Neuronal stem cell (in vitro differentiated cells): Measurements from ENCODE around the gene SLC6A7.

Source experiments
- DNase-seq: peaks from one replicate; pipeline ENCODE4 v3.0.0-alpha.2; 2013; ENCODE audit warnings: low spot score
- H2AFZ ChIP-seq: one replicate; pipeline ENCODE4 v1.6.1; 2013; ENCODE audit warnings: mild to moderate bottlenecking, low read length, inconsistent platforms
- H2AK5ac ChIP-seq: 2 replicates; pipeline ENCODE4 v1.6.1; 2013; ENCODE audit warnings: low read depth, mild to moderate bottlenecking, inconsistent platforms, low read length, moderate library complexity, mixed read lengths
- H2BK120ac ChIP-seq: 2 replicates; pipeline ENCODE4 v1.6.1; 2013; ENCODE audit warnings: low read depth, mild to moderate bottlenecking, inconsistent platforms, low read length, moderate library complexity, mixed read lengths
- H2BK12ac ChIP-seq: one replicate; pipeline ENCODE4 v1.6.1; 2013; ENCODE audit warnings: low read length, inconsistent platforms
- H2BK15ac ChIP-seq: 2 replicates; pipeline ENCODE4 v1.6.1; 2013; ENCODE audit warnings: mild to moderate bottlenecking, low read length, inconsistent platforms, mixed read lengths
- H2BK5ac ChIP-seq: one replicate; pipeline ENCODE4 v1.6.1; 2013; ENCODE audit warnings: inconsistent platforms, mild to moderate bottlenecking, low read length, moderate library complexity
- H3K14ac ChIP-seq: one replicate; pipeline ENCODE4 v1.6.1; 2013; ENCODE audit warnings: low read length, inconsistent platforms
- H3K18ac ChIP-seq: 2 replicates; pipeline ENCODE4 v1.6.1; 2013; ENCODE audit warnings: low read length, inconsistent platforms
- H3K23ac ChIP-seq: 2 replicates; pipeline ENCODE4 v1.6.1; 2013; ENCODE audit warnings: low read depth, mild to moderate bottlenecking, mixed read lengths, low read length, inconsistent platforms; ENCODE audit not compliant: poor library complexity
- H3K27ac ChIP-seq: replicated peaks from 3 replicates; pipeline ENCODE4 v1.5.1; 2013; ENCODE audit warnings: low read length, inconsistent platforms
- H3K27me3 ChIP-seq, 3 experiments: 2 replicates each; pipeline ENCODE4 v1.6.1; 2013; ENCODE audit warnings: low read length in 3 of 3, mild to moderate bottlenecking in 2 of 3, inconsistent platforms in 1 of 3, low read depth in 1 of 3, mixed read lengths in 1 of 3, moderate library complexity in 1 of 3; ENCODE audit not compliant: control insufficient read depth in 3 of 3, insufficient read depth in 3 of 3
- H3K36me3 ChIP-seq, 2 donors: replicated peaks in 1 of 2; 2 replicates each; pipeline ENCODE4 v1.6.1; 2013; ENCODE audit warnings: low read length in 2 of 2; ENCODE audit not compliant: control insufficient read depth in 2 of 2, insufficient read depth in 2 of 2
- H3K4ac ChIP-seq: 2 replicates; pipeline ENCODE4 v1.6.1; 2013; ENCODE audit warnings: inconsistent platforms, mild to moderate bottlenecking, low read length, moderate library complexity
- H3K4me1 ChIP-seq, 2 donors: 1 replicate in 1 of 2; 2 replicates in 1 of 2; pipeline ENCODE4 v1.6.1; 2013; ENCODE audit warnings: low read length in 2 of 2, low read depth in 1 of 2; ENCODE audit not compliant: control insufficient read depth in 2 of 2, insufficient read depth in 1 of 2
- H3K4me2 ChIP-seq: one replicate; pipeline ENCODE4 v1.6.1; 2013; ENCODE audit warnings: mild to moderate bottlenecking, low read length, inconsistent platforms; ENCODE audit not compliant: insufficient read depth, poor library complexity, severe bottlenecking
- H3K4me3 ChIP-seq, 2 donors: 2 replicates each; pipeline ENCODE4 v1.5.1; 2013; ENCODE audit warnings: low read length in 2 of 2, mild to moderate bottlenecking in 2 of 2, inconsistent platforms in 1 of 2, moderate library complexity in 1 of 2
- H3K79me1 ChIP-seq: one replicate; pipeline ENCODE4 v1.6.1; 2013; ENCODE audit warnings: low read depth, mild to moderate bottlenecking, inconsistent platforms, low read length, moderate library complexity
- H3K9ac ChIP-seq: one replicate; pipeline ENCODE4 v1.6.1; 2013; ENCODE audit warnings: mild to moderate bottlenecking, low read depth, low read length, inconsistent platforms; ENCODE audit not compliant: poor library complexity
- H3K9me3 ChIP-seq, 2 donors: replicated peaks in 1 of 2; 2 replicates each; pipeline versions ENCODE3 to v1.6.1; 2013; ENCODE audit warnings: low read length in 2 of 2, mild to moderate bottlenecking in 2 of 2, inconsistent platforms in 1 of 2, low read depth in 1 of 2, mixed read lengths in 1 of 2, moderate library complexity in 1 of 2; ENCODE audit not compliant: control insufficient read depth in 2 of 2, insufficient read depth in 1 of 2
- H4K8ac ChIP-seq: one replicate; pipeline ENCODE4 v1.6.1; 2013; ENCODE audit warnings: low read depth, mild to moderate bottlenecking, inconsistent platforms, low read length, moderate library complexity
- H4K91ac ChIP-seq: one replicate; pipeline ENCODE4 v1.6.1; 2013; ENCODE audit warnings: low read length, low read depth, mild to moderate bottlenecking, inconsistent platforms; ENCODE audit not compliant: poor library complexity
- WGBS, 2 donors: extraction: QIAGEN DNeasy Blood & Tissue Kit; methylation state at CpG; one replicate each; pipeline ENCODE4 v1.1.7; 2013; ENCODE audit warnings: missing lambda C conversion rate in 2 of 2, mixed read lengths in 1 of 2; ENCODE audit not compliant: insufficient read length in 2 of 2, insufficient replicate concordance in 1 of 2; ENCODE audit errors: extremely low coverage in 2 of 2; 5-methylcytosine and 5-hydroxymethylcytosine counted together

The SLC6A7 gene

GRCh38 chr5:150162142-150162513 is 27.7 kb upstream of the SLC6A7 start:
- Histone ChIP-seq H2BK5ac (no peak overlapping the region), H3K23ac (no peak overlapping the region), H2BK120ac (no peak overlapping the region), H2AK5ac (peak overlapping the region; percentile 64), H3K4me2 (no peak overlapping the region), H4K91ac (no peak overlapping the region), H3K9ac (no peak overlapping the region), H3K4me1 (peaks cover 8 to 25% of the 10 kb centered on the region in 2 donors), H2BK15ac (no peak overlapping the region), H2AFZ (peak overlapping the region; percentile 15), H3K79me1 (no peaks in the 10 kb centered on the region), H3K4ac (no peak overlapping the region), H3K9me3 (no peaks in the 10 kb centered on the region), H3K4me3 (no peak overlapping the region), H4K8ac (no peak overlapping the region), H2BK12ac (no peak overlapping the region), H3K14ac (no peak overlapping the region), H3K36me3 (no peaks in the 10 kb centered on the region), H3K27ac (no peak overlapping the region), H3K18ac (no peak overlapping the region), H3K27me3 (peaks cover 0 to 18% (median 7%) of the 10 kb centered on the region in 3 experiments)
- WGBS, 2 donors = no CpG with 5 or more reads among the region's 3 CpGs
- no peak for DNase-seq

- Histone ChIP-seq H3K4me1 (peaks cover 13 to 21% of the 10 kb centered on the region in 2 donors), H3K79me1 (no peaks in the 10 kb centered on the region), H2AFZ (no peak overlapping the region), H3K27ac (no peak overlapping the region), H3K4me2 (no peak overlapping the region), H3K23ac (no peak overlapping the region), H3K36me3 (no peaks in the 10 kb centered on the region), H3K9ac (no peak overlapping the region), H3K9me3 (no peaks in the 10 kb centered on the region), H2BK5ac (peak overlapping the region; percentile 78), H4K8ac (no peak overlapping the region), H3K14ac (no peak overlapping the region), H3K4ac (no peak overlapping the region), H2BK120ac (no peak overlapping the region), H2BK15ac (no peak overlapping the region), H4K91ac (no peak overlapping the region), H3K18ac (peak overlapping the region; percentile 64), H3K4me3 (no peak overlapping the region), H3K27me3 (peaks cover 3 to 27% (median 9%) of the 10 kb centered on the region in 3 experiments), H2BK12ac (no peak overlapping the region), H2AK5ac (no peak overlapping the region)
- DNase-seq = no peak
- WGBS, 2 donors = no CpG with 5 or more reads among the region's 3 CpGs
Measured at GRCh38 chr5:150163035-150163434, 26.8 kb upstream of the SLC6A7 start.

GRCh38 chr5:150163547-150164059 is 26.3 kb upstream of the SLC6A7 start:
- Histone ChIP-seq H2AK5ac (peak overlapping the region; percentile 33), H3K9ac (no peak overlapping the region), H2BK5ac (peak overlapping the region; percentile 78), H2BK12ac (no peak overlapping the region), H3K4me3 (no peak overlapping the region), H3K23ac (no peak overlapping the region), H3K79me1 (no peaks in the 10 kb centered on the region), H3K9me3 (no peaks in the 10 kb centered on the region), H3K27me3 (peaks cover 7 to 30% (median 9%) of the 10 kb centered on the region in 3 experiments), H4K91ac (no peak overlapping the region), H3K18ac (peak overlapping the region; percentile 64), H2AFZ (peak overlapping the region; percentile 36), H3K4ac (no peak overlapping the region), H3K27ac (no peak overlapping the region), H2BK120ac (no peak overlapping the region), H3K14ac (no peak overlapping the region), H4K8ac (no peak overlapping the region), H2BK15ac (no peak overlapping the region), H3K36me3 (no peaks in the 10 kb centered on the region), H3K4me2 (no peak overlapping the region), H3K4me1 (peaks cover 14 to 16% of the 10 kb centered on the region in 2 donors)
- WGBS, 2 donors = no CpG with 5 or more reads among the region's 13 CpGs
- no peak for DNase-seq

GRCh38 chr5:150164211-150164980 is 25.5 kb upstream of the SLC6A7 start:
- Histone ChIP-seq H3K36me3 (no peaks in the 10 kb centered on the region), H3K4me1 (peaks cover 14% of the 10 kb centered on the region in 2 donors), H3K9me3 (no peaks in the 10 kb centered on the region), H3K23ac (no peak overlapping the region), H3K14ac (no peak overlapping the region), H3K27ac (no peak overlapping the region), H3K79me1 (no peaks in the 10 kb centered on the region), H2BK5ac (no peak overlapping the region), H3K4ac (no peak overlapping the region), H2AK5ac (no peak overlapping the region), H3K4me3 (no peak overlapping the region), H3K9ac (no peak overlapping the region), H3K27me3 (peaks cover 9 to 37% (median 13%) of the 10 kb centered on the region in 3 experiments), H3K4me2 (no peak overlapping the region), H4K8ac (no peak overlapping the region), H2AFZ (peak overlapping the region; percentile 49), H2BK15ac (no peak overlapping the region), H3K18ac (no peak overlapping the region), H4K91ac (no peak overlapping the region), H2BK12ac (peak overlapping the region; percentile 47), H2BK120ac (no peak overlapping the region)
- no CpG with 5 or more reads among the region's 6 CpGs for WGBS, 2 donors
- no peak for DNase-seq
